ENCODE measurements around the gene PADI1.

PADI1 gene

DNA sequence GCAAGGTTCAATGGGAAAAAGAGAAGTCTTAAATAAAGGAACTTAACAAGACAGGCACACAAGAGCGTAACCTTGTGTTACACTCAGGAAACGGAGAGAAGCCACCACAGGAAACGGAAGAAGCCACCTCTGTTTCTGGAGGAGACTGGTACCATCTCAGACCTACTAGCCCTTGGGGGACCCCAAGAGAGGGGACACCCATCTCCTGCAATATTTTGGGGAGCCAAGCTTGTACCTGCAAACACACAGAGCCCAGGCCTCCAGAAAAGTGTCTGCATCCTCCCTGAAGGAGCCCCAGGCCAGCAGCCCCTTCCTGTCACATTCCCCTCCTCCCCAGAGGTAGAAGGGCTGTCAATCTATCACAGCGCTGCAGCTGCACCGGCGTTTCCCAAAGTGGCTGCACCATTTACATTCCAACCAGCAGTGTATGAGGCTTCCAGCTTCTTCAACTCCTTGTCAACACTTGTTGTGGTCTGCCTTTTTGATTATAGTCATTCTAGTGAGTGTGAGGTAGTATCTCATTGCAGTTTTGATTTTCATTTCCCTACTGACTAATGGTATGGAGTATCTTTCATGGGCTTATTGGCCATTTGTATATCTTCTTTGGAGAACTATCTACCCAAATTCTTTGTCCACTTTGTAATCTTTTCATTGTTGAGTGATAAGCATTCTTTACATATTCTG is 23.0 kb upstream of the PADI1 start:
- no peak for DNase-seq (ENCODE audit: low read depth, low spot score)

DNA sequence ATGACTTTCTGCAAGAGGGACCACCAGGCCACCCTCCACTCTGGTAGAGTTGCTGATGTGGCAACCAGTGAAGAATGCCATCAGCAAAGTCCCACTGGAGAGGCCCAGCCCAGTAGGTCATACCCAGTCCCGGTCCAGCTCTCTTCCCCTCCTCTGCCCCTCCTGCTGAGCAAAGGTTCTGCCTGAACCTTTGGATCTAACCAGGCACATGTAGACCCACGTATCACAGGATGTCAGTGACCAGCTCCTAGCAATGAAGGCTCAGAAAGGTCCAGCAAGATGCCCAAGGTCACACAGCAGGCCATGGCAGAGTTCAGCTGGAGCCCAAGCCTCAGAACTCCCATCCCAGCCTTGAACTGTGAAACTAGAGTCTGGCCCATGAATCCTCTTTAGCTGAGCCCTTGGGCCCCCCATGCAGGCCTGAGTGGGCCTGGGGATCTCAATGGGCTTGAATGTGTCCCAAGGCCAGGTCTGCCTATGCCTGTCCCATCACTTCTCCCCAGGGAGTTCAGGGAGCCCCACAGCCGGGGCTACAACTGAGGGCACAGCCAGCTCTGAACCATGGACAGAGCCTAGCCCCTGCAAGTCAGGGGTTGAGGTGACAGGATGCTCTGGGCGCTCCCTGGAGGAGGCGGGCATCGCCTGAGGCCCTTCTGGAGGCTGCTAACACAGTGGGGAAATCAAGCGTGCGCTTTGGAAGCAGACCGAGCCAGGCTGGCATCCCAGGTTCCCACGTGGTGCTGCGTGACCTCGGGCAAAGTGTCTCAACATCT is 21.4 kb upstream of the PADI1 start:
- no peak for DNase-seq (ENCODE audit: low read depth, low spot score)

DNA sequence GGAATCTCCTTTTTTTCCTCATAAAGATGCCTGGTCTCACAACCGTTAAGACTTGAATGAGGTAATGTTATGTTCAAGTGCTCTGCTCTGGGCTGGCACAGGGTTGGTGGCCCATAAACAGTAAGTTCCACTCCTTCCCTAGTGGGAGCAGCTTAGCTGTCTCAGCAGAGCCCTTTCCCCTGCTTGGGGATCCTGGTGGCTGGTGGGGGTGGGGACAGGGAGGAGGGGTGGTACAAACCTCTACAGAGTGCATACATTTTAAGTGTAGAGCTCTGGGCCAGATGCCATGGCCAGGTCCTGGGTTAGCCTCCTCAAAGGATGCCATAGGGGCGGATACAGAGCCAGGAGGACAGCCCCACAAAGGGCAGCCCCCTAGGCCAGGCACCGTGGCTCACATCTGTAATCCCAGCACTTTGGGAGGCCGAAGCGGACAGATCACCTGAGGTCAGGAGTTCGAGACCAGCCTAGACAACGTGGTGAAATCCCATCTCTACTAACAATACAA is 20.7 kb upstream of the PADI1 start:
- DNase-seq (ENCODE audit: low read depth, low spot score): no peak

DNA sequence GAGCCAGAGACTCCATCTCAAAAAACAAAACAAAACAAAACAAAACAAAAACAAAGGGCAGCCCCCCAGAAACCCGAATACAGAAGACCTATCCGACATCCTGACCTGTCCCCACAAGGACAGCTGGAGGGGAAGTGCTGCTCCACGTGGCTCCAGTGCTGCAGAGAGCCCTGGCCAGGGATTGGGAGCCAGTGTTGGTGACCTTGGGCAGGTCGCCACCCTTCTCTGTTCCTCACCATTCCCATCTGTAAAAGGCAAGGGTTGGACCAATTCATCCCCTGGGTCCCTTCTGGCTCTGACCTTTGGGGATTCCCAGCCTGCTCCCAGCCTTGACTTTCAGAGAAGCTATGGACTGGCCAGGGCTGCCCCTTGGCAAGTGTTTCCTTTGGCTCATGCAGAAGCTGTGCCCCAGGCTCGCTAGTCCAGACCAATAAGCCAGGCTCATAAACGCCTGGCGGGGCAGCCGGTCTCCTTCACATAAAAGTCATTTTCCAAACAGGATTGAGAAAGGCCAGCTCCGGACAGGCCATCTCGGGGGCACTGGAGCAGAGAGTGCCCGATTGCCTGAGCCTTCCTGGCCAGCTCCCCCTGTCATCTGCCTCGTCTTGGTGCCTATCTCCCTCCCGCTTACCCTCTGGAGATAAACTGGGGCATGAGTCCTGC is 20.0 kb upstream of the PADI1 start:
- DNase-seq (ENCODE audit: low read depth, low spot score): no peak

DNA sequence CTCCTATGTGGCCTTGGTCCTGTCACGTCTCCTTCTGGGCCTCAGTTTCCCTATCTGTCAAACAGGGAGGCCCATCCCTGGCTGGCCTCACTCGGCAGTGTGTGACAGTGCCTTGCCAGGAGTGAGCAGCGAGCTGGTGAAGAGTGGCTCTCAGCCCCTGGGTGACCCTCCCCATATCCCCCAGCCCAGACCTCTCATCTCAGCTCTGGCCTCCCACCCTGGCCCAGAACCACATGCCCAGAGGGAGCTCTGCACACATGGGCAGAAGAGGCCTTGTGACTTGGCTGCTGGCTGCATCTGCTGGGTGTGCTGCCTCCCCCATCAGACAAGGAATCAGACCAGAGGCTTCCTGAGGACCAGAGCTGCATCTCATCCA is 19.5 kb upstream of the PADI1 start:
- no peak for DNase-seq (ENCODE audit: low read depth, low spot score)

DNA sequence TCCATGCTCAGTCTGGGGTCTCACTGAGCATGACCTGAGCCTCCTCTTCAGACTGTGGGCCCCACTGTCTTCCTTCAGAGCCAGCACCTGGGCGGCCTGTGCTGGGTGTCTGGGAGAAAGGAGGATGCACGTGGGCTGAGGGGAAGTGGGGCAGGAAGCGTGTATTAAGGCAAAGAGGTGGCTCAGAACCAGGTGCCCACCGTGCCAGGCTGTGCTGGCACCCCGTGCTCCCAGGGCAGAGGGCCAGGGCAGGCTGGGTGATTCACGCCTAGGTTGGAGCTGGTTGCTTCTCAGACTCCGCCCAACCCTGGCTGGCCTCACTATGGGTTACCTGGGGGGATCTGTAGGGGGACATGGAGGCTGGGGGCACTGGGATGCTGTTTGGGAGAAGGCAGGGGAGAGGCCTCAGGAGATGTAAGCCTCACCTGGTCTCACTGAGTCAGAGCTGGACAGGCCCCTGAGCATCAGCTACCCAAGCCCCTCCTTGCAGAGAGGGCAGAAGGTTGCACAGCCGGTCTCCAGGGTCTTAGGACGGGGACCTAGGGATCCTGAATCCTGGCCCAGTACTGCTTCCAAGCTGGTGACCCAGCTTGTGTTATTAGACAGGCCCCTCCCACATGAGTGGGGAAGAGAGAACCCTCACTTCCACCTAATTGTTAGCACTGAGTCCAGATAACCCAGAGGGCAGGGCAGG is 18.6 kb upstream of the PADI1 start:
- DNase-seq (ENCODE audit: low read depth, low spot score): no peak

DNA sequence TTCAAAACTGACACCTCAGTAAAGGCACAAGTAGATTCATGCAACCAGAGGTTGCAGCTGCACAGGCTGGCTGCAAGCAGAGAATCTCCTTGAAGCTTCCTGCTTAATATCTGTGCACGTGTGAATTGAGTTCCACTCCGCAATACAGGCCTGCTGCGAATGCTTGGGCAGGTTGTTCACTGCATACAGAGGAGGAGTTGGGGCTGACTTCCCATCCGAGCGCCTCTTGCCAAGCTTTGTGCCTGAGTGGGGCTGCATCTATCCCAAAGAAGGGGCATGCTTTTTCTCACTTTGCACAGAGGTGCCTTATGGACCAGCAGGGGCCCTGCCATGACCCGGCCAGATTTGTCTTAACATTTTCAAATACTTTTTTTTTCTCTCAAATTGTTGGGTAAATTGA is 17.9 kb upstream of the PADI1 start:
- no peak for DNase-seq (ENCODE audit: low read depth, low spot score)

DNA sequence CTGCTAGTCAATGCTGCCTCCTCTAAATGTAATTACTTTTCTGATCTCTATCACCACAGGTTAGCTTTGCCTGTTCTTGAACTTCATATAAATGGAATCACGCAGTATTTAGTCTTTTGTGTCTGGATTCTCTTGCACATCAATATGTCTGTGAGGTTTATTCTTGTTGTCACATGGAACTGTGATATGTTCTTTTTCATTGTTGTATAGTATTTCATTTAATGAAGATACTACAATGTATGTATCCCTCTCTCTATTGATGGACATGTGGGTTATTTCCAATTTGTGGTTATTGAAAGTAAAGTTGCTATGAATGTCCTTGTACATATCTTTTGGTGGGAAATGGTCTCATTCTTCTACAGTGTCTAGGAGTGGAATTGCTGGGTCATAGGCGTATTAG is 16.7 kb upstream of the PADI1 start:
- no peak for DNase-seq (ENCODE audit: low read depth, low spot score)

DNA sequence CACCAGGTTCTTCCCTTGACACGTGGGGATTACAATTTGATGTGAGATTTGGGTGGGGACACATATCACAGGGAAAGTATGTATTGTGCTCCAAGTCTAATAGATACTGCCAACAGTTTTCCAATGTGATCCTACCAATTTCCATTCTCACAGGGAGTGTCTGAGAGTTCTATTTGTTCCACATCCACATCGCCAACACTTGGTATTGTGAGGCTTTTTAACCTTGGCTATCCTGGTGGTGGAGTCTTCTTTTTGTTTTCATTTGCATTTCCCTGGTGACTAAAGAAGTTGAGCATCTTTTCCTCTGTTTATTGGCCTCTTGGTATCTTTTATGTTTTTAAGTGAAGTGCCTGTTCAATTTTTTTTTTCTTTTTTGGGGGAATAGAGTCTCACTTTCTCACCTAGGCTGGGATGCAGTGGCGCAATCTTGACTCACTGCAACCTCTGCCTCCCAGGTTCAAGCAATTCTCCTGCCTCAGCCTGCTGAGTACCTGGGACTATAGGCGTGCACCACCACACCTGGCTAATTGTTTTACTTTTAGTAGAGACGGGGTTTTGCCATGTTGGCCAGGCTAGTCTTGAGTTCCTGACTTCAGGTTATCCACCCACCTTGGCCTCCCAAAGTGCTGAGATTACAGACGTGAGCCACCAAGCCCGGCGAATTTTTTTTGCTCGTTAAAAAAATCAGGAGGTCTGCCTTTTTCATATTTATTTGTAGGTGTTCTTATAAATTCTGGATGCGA is 15.9 kb upstream of the PADI1 start:
- DNase-seq (ENCODE audit: low read depth, low spot score): no peak

DNA sequence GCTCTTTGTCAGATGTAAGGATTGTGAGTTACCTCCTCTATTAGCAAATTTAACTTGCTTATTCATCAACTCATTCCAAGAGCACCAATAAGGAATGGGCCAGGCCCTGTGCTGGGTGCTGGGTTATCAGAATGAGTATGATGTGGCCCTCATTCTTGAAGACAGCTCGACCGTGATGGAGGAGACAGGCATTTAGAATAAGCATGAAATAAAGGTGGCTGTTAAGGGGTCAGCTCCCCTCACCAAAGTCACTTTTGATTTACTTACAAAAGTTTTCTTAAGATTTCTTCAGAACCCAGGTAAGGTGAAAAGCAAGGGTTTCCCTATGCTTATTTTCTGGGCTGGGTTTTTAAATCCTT is 15.3 kb upstream of the PADI1 start:
- no peak for DNase-seq (ENCODE audit: low read depth, low spot score)

DNA sequence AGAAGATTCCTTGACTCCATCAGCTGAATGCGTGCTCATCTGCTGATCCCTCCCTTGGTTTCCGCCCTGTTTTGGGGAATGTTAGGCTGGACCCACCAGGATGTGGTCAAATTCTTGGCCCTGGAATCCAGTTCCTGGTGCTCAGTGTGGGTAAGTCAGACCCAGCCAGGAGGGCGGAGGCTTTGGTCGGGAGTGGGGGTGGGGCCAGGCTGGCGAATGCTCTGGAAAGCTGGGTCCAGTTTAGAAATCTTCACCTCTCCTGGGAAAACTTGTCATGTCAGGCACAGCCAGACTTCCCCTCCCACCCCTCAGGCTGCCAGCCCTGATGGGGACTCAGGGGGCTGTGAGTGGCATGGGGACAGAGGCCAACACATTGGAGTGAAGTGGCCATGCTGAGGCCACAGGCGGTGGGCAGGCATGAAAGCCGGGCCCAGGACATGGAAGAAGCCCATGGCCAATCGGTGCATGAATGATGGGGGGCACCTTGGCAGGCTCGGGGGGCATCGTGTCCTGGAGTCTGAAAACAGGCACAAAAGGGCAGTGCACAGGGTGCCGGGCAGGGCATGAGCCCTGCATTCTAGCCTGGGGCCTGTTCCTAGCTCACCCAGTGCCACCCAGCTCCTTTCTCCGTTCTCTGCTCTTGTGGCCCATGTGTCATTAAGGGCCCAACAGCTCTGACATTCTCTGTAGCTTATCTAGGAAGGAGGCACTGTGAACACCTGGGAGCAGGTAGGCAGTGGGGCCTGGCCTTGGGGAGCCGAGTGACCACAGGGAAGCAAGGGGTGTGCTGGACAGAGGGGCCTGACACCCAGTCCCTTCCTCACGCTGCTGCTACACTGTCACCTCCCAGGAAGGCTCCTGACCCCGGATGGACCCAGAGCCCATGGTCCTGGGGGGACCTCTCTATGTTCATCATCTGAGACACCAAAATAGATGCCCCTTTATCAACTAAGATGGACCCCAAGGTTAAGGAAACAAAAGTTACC is 14.6 kb upstream of the PADI1 start:
- DNase-seq (ENCODE audit: low read depth, low spot score): no peak

DNA sequence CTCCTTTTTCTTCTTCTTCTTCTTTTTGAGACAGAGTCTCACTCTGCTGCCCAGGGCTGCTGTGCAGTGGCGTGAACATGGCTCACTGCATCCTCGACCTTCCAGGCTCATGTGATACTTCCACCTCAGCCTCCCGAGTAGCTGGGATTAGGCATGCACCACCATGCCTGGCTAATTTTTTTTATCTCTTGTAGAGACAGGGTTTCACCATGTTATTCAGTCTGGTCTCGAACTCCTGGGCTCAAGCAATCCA is 13.0 kb upstream of the PADI1 start:
- no peak for DNase-seq (ENCODE audit: low read depth, low spot score)

DNA sequence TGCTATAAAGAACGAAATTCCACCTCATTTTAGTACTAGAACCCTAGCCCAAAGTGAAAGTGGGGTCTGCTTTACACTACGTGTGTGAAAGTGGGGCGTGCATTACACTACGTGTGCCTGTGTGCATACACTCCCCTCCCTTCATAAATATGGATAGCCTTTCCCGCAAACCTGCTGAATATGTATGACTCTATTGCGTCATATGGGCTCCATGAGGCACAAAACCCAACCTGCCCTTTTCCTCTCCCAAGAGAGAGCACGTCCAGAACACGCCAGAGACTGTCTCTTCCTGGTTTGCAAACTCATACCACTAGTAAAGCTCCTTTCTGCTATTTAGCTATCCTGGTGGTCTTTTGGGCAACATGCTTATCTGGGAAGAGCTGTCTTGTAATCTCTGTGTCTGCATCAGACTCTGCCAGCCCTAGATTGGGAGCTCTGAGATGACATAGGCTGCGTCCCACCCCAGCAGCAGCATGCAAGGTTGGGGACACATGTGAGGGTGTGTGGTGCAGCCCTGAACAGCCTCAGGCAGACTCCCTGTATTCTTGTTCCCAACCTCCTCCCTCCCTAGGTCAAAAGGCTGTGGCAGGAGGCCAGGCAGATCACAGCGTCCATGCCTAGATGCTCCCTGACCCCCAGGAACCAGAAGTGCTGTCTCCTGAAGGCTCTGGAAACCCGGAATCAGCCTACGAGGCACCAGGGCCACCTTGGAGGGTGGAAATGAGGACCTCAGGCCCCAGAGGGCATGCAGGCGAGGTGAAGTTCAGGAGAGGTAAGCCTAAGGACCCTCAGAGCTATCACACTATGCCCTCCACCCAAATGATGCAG is 12.3 kb upstream of the PADI1 start:
- DNase-seq (ENCODE audit: low read depth, low spot score): no peak

DNA sequence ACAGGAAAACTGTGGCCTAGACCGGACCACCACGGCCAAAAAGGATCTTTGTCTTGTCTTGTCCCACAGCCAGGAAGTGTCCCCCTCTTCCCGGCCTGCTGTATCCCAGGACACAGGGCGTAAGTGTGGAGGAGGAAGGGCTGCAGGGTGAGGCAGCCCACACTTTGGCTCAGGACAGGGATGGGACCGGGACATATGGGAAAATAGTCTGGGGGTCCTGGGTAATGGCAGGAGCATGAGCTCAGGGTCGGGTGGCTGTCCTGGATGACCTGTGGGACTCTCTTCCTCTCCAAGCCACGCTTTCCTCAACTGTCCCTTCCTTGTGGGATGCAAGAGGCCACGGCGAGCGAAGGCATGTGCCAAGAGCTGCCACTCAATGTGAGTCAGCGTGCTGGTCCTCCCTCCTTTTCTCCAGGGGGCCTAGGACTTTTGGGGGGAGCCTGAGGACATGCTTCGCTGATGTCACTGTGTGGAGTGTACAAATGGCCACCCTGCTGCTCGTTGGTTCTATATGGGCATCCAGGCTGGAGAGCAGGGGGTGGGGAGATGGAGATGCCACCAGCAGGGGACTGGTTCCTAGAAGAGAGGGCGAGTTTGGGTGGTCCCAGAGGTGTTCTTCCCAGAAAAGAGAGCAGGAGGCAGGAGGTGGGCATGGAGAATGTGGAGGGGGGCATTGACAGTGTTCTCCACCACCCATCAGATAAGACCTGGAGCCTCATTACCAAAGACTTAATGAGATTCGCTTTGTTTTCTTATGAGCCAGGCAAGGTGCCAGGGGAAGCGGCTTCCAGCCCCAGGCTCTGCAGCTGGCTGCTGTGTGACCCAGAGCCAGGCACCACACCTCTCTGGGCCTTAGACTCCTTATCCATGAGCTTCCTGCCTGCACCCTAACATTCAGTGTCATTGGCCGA is 11.5 kb upstream of the PADI1 start:
- no peak for DNase-seq (ENCODE audit: low read depth, low spot score)

DNA sequence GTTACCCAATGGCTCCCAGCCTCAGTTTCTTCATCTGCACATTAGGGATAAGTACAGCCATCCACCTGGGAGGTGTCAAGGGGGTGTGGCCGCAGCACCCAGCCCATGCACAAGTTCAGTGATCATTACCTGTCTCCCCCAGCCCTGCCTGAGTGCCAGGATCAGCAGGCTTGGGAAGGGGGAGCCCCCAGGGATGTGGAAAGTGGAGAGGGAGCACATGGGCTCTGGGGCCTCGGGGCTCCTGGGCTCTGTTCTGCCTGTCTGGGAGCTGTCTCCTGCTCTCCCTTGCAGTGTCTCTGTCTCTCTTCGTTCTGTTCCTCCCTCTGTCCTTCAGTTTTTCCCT is 10.8 kb upstream of the PADI1 start:
- DNase-seq (ENCODE audit: low read depth, low spot score): no peak

DNA sequence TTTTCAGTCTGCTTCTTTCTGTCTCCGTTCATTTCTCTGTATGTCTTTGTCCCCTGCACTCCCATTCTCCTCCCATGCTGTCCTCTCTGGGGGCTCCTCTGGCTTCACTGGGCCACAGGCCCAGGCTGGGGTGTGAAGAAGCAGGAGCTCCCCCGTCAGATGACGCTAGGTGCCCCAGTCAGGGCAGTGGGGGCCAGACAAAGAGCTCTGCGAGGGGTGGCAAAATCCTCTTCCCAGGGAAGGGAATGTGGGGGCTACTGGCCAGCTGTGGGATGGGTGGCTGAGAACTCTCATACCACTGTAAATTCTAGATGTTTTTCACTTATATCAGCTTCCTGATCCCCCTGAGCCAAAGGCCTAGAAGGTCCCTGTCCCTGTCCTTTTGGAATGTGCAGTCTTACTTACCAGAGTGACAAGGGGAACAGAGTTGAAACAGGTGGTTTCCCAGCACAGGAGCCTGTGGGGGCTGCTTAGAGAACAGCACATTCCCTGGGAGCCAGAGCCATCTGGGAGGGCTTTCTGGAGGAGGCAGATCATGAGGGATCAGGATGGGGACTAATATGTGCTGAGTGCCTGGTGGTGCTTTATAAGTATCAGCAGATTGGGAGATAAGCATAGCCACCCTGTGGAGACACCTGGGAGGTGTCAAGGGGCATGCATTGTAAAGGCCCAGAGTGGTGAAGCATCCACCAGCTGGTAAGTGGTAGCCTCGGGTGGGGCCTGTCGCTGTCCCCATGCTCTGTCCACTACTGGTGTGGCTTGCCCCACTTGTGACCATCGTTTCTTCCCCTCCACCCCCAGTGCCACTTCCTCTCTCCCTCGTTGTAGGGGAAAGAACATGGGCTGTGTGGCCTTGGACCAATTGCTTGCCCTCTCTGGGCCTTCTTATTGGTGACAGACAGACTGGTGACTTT is 10.1 kb upstream of the PADI1 start:
- DNase-seq (ENCODE audit: low read depth, low spot score): no peak

DNA sequence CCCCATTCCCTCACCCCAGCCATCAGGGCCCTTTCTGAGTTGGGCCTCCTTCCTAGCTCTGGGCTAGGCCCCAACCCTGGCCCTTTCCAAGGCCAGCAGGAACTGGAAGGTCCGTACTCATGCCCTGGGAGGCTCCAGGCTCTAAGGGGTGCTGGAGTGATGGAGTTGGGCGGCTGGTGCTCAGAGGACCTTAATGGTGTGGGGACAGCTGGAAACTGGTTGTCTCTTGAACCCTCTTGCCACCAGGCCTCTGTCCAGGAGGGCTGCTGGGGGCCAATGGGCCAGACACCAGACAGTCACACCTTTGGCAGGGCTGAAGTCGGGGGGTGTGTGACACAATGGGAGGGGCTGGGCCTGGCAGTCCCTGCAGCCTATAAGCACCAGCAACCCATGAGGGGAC is 9.2 kb upstream of the PADI1 start:
- no peak for DNase-seq (ENCODE audit: low read depth, low spot score)
